Measurements from ENCODE around the gene CDK4. TPM values are rescaled to one million over a fixed set of nuclear protein-coding genes. Genes with fewer than 3 reads are reported as not detected.

Gene CDK4
- total RNA-seq, 3 donors from 2014 or later = 41.4 to 62.7 (median 60.2) TPM

- Histone ChIP-seq H3K36me3 (ENCODE audit: low read depth) (no peaks in the 10 kb centered on the region), H3K9me3 (no peaks in the 10 kb centered on the region), H3K4me1 (ENCODE audit: low read depth) (peaks cover 16% of the 10 kb centered on the region), H3K4me3 (peak within 1 kb of the TSS; percentile 50)
- no peak for TF ChIP-seq CTCF (IDR thresholded peaks at IDR 0.05)
- peak; percentile 95 to 97 (median 97) for DNase-seq
- intact Hi-C loops (cut with DNase I, micrococcal nuclease) = no loop called here
- ATAC-seq = peak; percentile 96
Measured at GRCh38 chr12:57771873-57772428, 19.8 kb upstream of the CDK4 start, which contains the start of gene METTL1. Gene METTL1, minus strand, starts transcription at chr12:57772105. Its CDS starts 22 bp downstream, at chr12:57772083.

GRCh38 chr12:57771236-57771872, 19.2 kb upstream of the CDK4 start:
- Histone ChIP-seq H3K4me3 (peak overlapping the region; percentile 50), H3K36me3 (ENCODE audit: low read depth) (no peaks in the 10 kb centered on the region), H3K4me1 (ENCODE audit: low read depth) (peaks cover 22% of the 10 kb centered on the region), H3K9me3 (no peaks in the 10 kb centered on the region)
- DNase-seq = peak; percentile 86 to 92 (median 91)
- ATAC-seq = peak; percentile 69
- no peak for TF ChIP-seq CTCF (IDR thresholded peaks at IDR 0.05)
- intact Hi-C loops (cut with DNase I, micrococcal nuclease) = no loop called here

- intact Hi-C loops (cut with DNase I, micrococcal nuclease) = no loop called here
- no peak for TF ChIP-seq CTCF (IDR thresholded peaks at IDR 0.05)
- Histone ChIP-seq H3K4me3 (no peak overlapping the region), H3K36me3 (ENCODE audit: low read depth) (no peaks in the 10 kb centered on the region), H3K4me1 (ENCODE audit: low read depth) (peaks cover 28% of the 10 kb centered on the region), H3K9me3 (no peaks in the 10 kb centered on the region)
- ATAC-seq = no peak
- no peak for DNase-seq
Measured at GRCh38 chr12:57770734-57771133, 18.6 kb upstream of the CDK4 start.

GRCh38 chr12:57769594-57769993, 17.5 kb upstream of the CDK4 start:
- no peak overlapping the region for H3K4me3 ChIP-seq
- DNase-seq (no peak), ATAC-seq (no peak)
- H3K36me3 ChIP-seq (ENCODE audit: low read depth) = no peaks in the 10 kb centered on the region
- no peak for TF ChIP-seq CTCF (IDR thresholded peaks at IDR 0.05)
- intact Hi-C loops (cut with DNase I, micrococcal nuclease) = no loop called here
- H3K4me1 ChIP-seq (ENCODE audit: low read depth) = peaks cover 34% of the 10 kb centered on the region
- H3K9me3 ChIP-seq = no peaks in the 10 kb centered on the region

GRCh38 chr12:57767876-57768275, 15.8 kb upstream of the CDK4 start:
- TF ChIP-seq CTCF (IDR thresholded peaks at IDR 0.05) = no peak
- H3K36me3 ChIP-seq (ENCODE audit: low read depth) = no peaks in the 10 kb centered on the region
- H3K4me1 ChIP-seq (ENCODE audit: low read depth) = peaks cover 28% of the 10 kb centered on the region
- DNase-seq (no peak), ATAC-seq (no peak)
- intact Hi-C loops (cut with DNase I, micrococcal nuclease) = no loop called here
- H3K4me3 ChIP-seq = no peak overlapping the region
- no peaks in the 10 kb centered on the region for H3K9me3 ChIP-seq

Measured in mucosa of descending colon (tissue), 3 donors.